A549 (cell line): ENCODE results near the gene PSMC3IP.
"Not testable (repeated sequence)": the region's sequence is repeated elsewhere in the genome, so short reads cannot be mapped to it uniquely, and the experiment has no call there.

Source experiments
- POLR2A ChIP-seq: IDR thresholded peaks from 2 replicates; pipeline ENCODE4 v1.6.1; 2012; ENCODE audit warnings: mild to moderate bottlenecking, low read length
- RAD21 ChIP-seq, 2 experiments: fragments of >200 bp in 1 of 2; sonication (Bioruptor Twin) in 1 of 2; formaldehyde crosslinking in 1 of 2; IDR thresholded peaks in 1 of 2; conservative IDR thresholded peaks in 1 of 2; 2 replicates in 1 of 2; 3 replicates in 1 of 2; pipeline ENCODE4 v1.6.1; 2012 to 2018; ENCODE audit warnings: inconsistent platforms in 1 of 2
- SREBF2 ChIP-seq: fragments of 450-650 bp; IDR thresholded peaks from 2 replicates; pipeline ENCODE4 v1.6.1; 2014; ENCODE audit warnings: mild to moderate bottlenecking, moderate library complexity
- TF ChIP-seq, protein P1 (sequence below): fragments of 450-650 bp; IDR thresholded peaks from 2 replicates; pipeline ENCODE4 v1.6.1; 2014; ENCODE audit warnings: antibody characterized with exemption
- TF ChIP-seq, protein P2 (sequence below): fragments of >200 bp; sonication (Bioruptor Twin); formaldehyde crosslinking; IDR thresholded peaks from 3 replicates; pipeline ENCODE4 v1.5.1; 2016
- TF ChIP-seq, protein P3 (sequence below): IDR thresholded peaks from 2 replicates; pipeline ENCODE4 v1.6.1; 2012

DNA sequence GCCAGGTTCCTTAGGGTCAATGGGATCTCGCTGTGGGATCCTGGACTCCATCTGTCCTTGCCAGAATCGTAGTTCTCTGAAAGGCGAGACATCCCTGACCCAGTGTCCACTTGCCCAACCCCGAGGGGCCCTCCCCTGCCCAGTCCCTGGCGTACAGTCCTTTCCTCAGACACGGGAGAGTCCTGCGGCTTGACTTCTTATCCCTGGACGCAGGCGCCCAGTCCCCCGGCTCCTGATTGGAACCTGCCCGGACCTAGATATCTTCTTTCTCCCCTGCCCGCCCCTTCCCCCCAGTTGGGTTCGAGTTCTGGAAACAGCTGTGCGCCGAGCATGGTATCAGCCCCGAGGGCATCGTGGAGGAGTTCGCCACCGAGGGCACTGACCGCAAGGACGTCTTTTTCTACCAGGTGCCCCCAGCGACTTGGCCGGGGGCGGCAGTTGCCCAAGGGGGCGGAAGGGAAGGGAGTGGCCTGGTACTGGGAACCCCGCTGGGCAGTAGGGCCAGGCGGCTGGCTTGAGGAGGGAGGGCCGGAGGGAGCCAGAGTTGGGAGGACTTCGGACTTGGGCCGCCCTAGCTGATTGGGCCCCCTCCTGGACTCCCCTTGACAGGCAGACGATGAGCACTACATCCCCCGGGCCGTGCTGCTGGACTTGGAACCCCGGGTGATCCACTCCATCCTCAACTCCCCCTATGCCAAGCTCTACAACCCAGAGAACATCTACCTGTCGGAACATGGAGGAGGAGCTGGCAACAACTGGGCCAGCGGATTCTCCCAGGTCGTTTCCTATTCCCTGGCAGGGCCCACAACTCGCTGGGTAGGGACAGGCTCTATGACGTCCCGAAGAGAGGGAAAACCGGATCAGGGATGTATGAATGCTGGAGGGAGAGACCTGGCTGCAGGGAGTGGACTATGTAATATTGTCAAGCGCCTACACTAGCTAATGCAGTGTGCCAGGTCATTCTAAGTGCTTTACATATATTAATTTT is 32.6 kb upstream of the PSMC3IP start:
- TF ChIP-seq, protein P1, sequence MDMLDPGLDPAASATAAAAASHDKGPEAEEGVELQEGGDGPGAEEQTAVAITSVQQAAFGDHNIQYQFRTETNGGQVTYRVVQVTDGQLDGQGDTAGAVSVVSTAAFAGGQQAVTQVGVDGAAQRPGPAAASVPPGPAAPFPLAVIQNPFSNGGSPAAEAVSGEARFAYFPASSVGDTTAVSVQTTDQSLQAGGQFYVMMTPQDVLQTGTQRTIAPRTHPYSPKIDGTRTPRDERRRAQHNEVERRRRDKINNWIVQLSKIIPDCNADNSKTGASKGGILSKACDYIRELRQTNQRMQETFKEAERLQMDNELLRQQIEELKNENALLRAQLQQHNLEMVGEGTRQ, result not testable (repeated sequence)
- TF ChIP-seq SREBF2; POLR2A; RAD21 (conservative IDR thresholded peaks at IDR 0.05 in 1 of 2, IDR thresholded peaks at IDR 0.05 in 1 of 2): not testable (repeated sequence)
- TF ChIP-seq, protein P2, sequence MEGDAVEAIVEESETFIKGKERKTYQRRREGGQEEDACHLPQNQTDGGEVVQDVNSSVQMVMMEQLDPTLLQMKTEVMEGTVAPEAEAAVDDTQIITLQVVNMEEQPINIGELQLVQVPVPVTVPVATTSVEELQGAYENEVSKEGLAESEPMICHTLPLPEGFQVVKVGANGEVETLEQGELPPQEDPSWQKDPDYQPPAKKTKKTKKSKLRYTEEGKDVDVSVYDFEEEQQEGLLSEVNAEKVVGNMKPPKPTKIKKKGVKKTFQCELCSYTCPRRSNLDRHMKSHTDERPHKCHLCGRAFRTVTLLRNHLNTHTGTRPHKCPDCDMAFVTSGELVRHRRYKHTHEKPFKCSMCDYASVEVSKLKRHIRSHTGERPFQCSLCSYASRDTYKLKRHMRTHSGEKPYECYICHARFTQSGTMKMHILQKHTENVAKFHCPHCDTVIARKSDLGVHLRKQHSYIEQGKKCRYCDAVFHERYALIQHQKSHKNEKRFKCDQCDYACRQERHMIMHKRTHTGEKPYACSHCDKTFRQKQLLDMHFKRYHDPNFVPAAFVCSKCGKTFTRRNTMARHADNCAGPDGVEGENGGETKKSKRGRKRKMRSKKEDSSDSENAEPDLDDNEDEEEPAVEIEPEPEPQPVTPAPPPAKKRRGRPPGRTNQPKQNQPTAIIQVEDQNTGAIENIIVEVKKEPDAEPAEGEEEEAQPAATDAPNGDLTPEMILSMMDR, result not testable (repeated sequence)
- TF ChIP-seq, protein P3, sequence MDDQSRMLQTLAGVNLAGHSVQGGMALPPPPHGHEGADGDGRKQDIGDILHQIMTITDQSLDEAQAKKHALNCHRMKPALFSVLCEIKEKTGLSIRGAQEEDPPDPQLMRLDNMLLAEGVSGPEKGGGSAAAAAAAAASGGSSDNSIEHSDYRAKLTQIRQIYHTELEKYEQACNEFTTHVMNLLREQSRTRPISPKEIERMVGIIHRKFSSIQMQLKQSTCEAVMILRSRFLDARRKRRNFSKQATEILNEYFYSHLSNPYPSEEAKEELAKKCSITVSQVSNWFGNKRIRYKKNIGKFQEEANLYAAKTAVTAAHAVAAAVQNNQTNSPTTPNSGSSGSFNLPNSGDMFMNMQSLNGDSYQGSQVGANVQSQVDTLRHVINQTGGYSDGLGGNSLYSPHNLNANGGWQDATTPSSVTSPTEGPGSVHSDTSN, result not testable (repeated sequence)
